NCI-H774 (cell line): Measurements from ENCODE around the gene DNAJC25.
"Not testable (repeated sequence)": the region's sequence is repeated elsewhere in the genome, so short reads cannot be mapped to it uniquely, and the experiment has no call there.

Source experiments
- DNase-seq: peaks from one replicate; lab custom pipeline; 2025; lab: John Stamatoyannopoulos, UW

DNAJC25 gene

GRCh38 chr9:111668026-111668573 lies 37.0 kb downstream of the DNAJC25 start:
- DNase-seq: no peak

GRCh38 chr9:111668601-111669000 lies 37.5 kb downstream of the DNAJC25 start:
- not testable (repeated sequence) for DNase-seq

GRCh38 chr9:111674319-111674718 lies 43.2 kb downstream of the DNAJC25 start:
- no peak for DNase-seq

GRCh38 chr9:111676116-111676515 lies 45.0 kb downstream of the DNAJC25 start:
- no peak for DNase-seq

GRCh38 chr9:111678293-111678692 lies 47.2 kb downstream of the DNAJC25 start:
- no peak for DNase-seq

- no peak for DNase-seq
Measured at GRCh38 chr9:111679199-111679598, 48.1 kb downstream of the DNAJC25 start.

- DNase-seq: no peak
Measured at GRCh38 chr9:111683392-111683791, 52.3 kb downstream of the DNAJC25 start.

- no peak for DNase-seq
Measured at GRCh38 chr9:111691672-111692329, 60.7 kb downstream of the DNAJC25 start.

- no peak for DNase-seq
Measured at GRCh38 chr9:111696796-111697195, 65.7 kb downstream of the DNAJC25 start.

GRCh38 chr9:111700776-111701175 lies 69.6 kb downstream of the DNAJC25 start:
- DNase-seq: no peak
